H9 (cell line): ENCODE measurements around the gene SF3B1. TPM values are rescaled to one million over a fixed set of nuclear protein-coding genes. Genes with fewer than 3 reads are reported as not detected.

Source experiments
- DNase-seq: peaks from one replicate; pipeline ENCODE4 v3.0.0-alpha.2; 2017
- H2AFZ ChIP-seq: one replicate; pipeline ENCODE4 v1.6.1; 2013; ENCODE audit warnings: mild to moderate bottlenecking, low read length, control low read depth, moderate library complexity
- H2AK5ac ChIP-seq: 2 replicates; pipeline ENCODE4 v1.6.1; 2013; ENCODE audit warnings: low read length, control low read depth, mixed read lengths; ENCODE audit not compliant: insufficient read length
- H2BK120ac ChIP-seq: one replicate; pipeline ENCODE4 v1.6.1; 2013; ENCODE audit warnings: low read depth, mild to moderate bottlenecking, low read length, control low read depth, inconsistent platforms; ENCODE audit not compliant: poor library complexity, severe bottlenecking
- H2BK12ac ChIP-seq: 2 replicates; pipeline ENCODE4 v1.6.1; 2013; ENCODE audit warnings: low read length, control low read depth, mixed read lengths, low read depth; ENCODE audit not compliant: insufficient read length
- H2BK15ac ChIP-seq: 2 replicates; pipeline ENCODE4 v1.6.1; 2013; ENCODE audit warnings: low read depth, low read length, control low read depth
- H2BK20ac ChIP-seq: one replicate; pipeline ENCODE4 v1.6.1; 2013; ENCODE audit warnings: low read depth, mild to moderate bottlenecking, low read length, control low read depth, inconsistent platforms; ENCODE audit not compliant: poor library complexity, severe bottlenecking
- H2BK5ac ChIP-seq: 2 replicates; pipeline ENCODE4 v1.6.1; 2013; ENCODE audit warnings: low read length, control low read depth, mixed read lengths; ENCODE audit not compliant: insufficient read length
- H3K14ac ChIP-seq: 2 replicates; pipeline ENCODE4 v1.6.1; 2013; ENCODE audit warnings: low read length, control low read depth; ENCODE audit not compliant: insufficient read depth
- H3K18ac ChIP-seq: 2 replicates; pipeline ENCODE4 v1.6.1; 2013; ENCODE audit warnings: low read depth, mild to moderate bottlenecking, mixed read lengths, low read length, control low read depth; ENCODE audit not compliant: insufficient read length
- H3K23ac ChIP-seq: 2 replicates; pipeline ENCODE4 v1.6.1; 2013; ENCODE audit warnings: low read length, control low read depth, mixed read lengths, low read depth; ENCODE audit not compliant: insufficient read length
- H3K23me2 ChIP-seq: 2 replicates; pipeline ENCODE4 v1.6.1; 2013; ENCODE audit warnings: low read depth, mild to moderate bottlenecking, mixed read lengths, low read length, control low read depth; ENCODE audit not compliant: insufficient read length, poor library complexity, severe bottlenecking
- H3K27ac ChIP-seq: 2 replicates; pipeline ENCODE4 v1.5.1; 2013; ENCODE audit warnings: low read length, control low read depth, mixed read lengths, low read depth; ENCODE audit not compliant: insufficient read length
- H3K27me3 ChIP-seq: 2 replicates; pipeline ENCODE4 v1.6.1; 2013; ENCODE audit warnings: low read length, control low read depth, inconsistent platforms; ENCODE audit not compliant: insufficient read depth
- H3K4ac ChIP-seq: 2 replicates; pipeline ENCODE4 v1.6.1; 2013; ENCODE audit warnings: low read depth, mild to moderate bottlenecking, control low read depth, inconsistent platforms, low read length, moderate library complexity
- H3K4me1 ChIP-seq: 2 replicates; pipeline ENCODE4 v1.6.1; 2013; ENCODE audit warnings: low read length, control low read depth, inconsistent platforms; ENCODE audit not compliant: insufficient read depth
- H3K4me2 ChIP-seq: 2 replicates; pipeline ENCODE4 v1.6.1; 2013; ENCODE audit warnings: low read length, control low read depth, mixed read lengths; ENCODE audit not compliant: insufficient read length, insufficient read depth
- H3K56ac ChIP-seq: 2 replicates; pipeline ENCODE4 v1.6.1; 2013; ENCODE audit warnings: low read depth, mild to moderate bottlenecking, mixed read lengths, low read length, control low read depth; ENCODE audit not compliant: insufficient read length
- H3K79me1 ChIP-seq: 2 replicates; pipeline ENCODE4 v1.6.1; 2013; ENCODE audit warnings: low read depth, mild to moderate bottlenecking, moderate library complexity, low read length, control low read depth, inconsistent platforms; ENCODE audit not compliant: insufficient read depth, poor library complexity, severe bottlenecking
- H3K79me2 ChIP-seq: 2 replicates; pipeline ENCODE4 v1.6.1; 2013; ENCODE audit warnings: low read length, control low read depth, inconsistent platforms; ENCODE audit not compliant: insufficient read depth
- H3K9ac ChIP-seq: 2 replicates; pipeline ENCODE4 v1.6.1; 2013; ENCODE audit warnings: low read length, control low read depth, mixed read lengths; ENCODE audit not compliant: insufficient read length; ENCODE audit errors: extremely low read depth
- H3K9me3 ChIP-seq: one replicate; pipeline ENCODE4 v1.6.1; 2013; ENCODE audit warnings: low read depth, low read length, inconsistent platforms; ENCODE audit not compliant: control insufficient read depth
- H3T11ph ChIP-seq: one replicate; pipeline ENCODE4 v1.6.1; 2013; ENCODE audit warnings: mild to moderate bottlenecking, low read length, control low read depth, inconsistent platforms
- H4K20me1 ChIP-seq: one replicate; pipeline ENCODE4 v1.6.1; 2013; ENCODE audit not compliant: control insufficient read depth, insufficient read length, insufficient read depth
- H4K5ac ChIP-seq: 2 replicates; pipeline ENCODE4 v1.6.1; 2013; ENCODE audit warnings: low read depth, mild to moderate bottlenecking, mixed read lengths, low read length, control low read depth; ENCODE audit not compliant: insufficient read length
- H4K8ac ChIP-seq: replicated peaks from 2 replicates; pipeline ENCODE4 v1.6.1; 2013; ENCODE audit warnings: low read length, control low read depth, mixed read lengths, low read depth; ENCODE audit not compliant: insufficient read length
- H4K91ac ChIP-seq: 2 replicates; pipeline ENCODE4 v1.6.1; 2013; ENCODE audit warnings: low read depth, mild to moderate bottlenecking, moderate library complexity, mixed read lengths, low read length, control low read depth; ENCODE audit not compliant: insufficient read length
- H3K27ac Mint-ChIP-seq, 3 experiments: 2 replicates in 2 of 3; 3 replicates in 1 of 3; pipeline ENCODE4 v1.8.0; 2020 to 2021; ENCODE audit warnings: mixed read lengths in 3 of 3, mild to moderate bottlenecking in 1 of 3, moderate library complexity in 1 of 3
- H3K27me3 Mint-ChIP-seq: 2 replicates; pipeline ENCODE4 v1.8.0; 2021; ENCODE audit warnings: low read depth, mild to moderate bottlenecking, moderate library complexity, mixed read lengths
- H3K36me3 Mint-ChIP-seq, 3 experiments: 2 replicates in 2 of 3; 3 replicates in 1 of 3; pipeline ENCODE4 v1.8.0; 2020 to 2021; ENCODE audit warnings: low read depth in 3 of 3, mixed read lengths in 3 of 3; ENCODE audit not compliant: insufficient read depth in 1 of 3
- H3K4me1 Mint-ChIP-seq, 2 experiments: 2 replicates each; pipeline ENCODE4 v1.8.0; 2020; ENCODE audit warnings: mixed read lengths in 2 of 2
- H3K4me3 Mint-ChIP-seq, 2 experiments: 2 replicates in 1 of 2; 3 replicates in 1 of 2; pipeline ENCODE4 v1.8.0; 2020 to 2021; ENCODE audit warnings: mild to moderate bottlenecking in 2 of 2, mixed read lengths in 2 of 2, moderate library complexity in 1 of 2
- H3K9me3 Mint-ChIP-seq, 2 experiments: 2 replicates in 1 of 2; 3 replicates in 1 of 2; pipeline ENCODE4 v1.8.0; 2020; ENCODE audit warnings: mild to moderate bottlenecking in 2 of 2, mixed read lengths in 2 of 2, moderate library complexity in 1 of 2
- WGBS: extraction: QIAGEN DNeasy Blood & Tissue Kit; methylation state at CpG from one replicate; pipeline ENCODE4 v1.1.7; 2013; ENCODE audit warnings: missing lambda C conversion rate, low lambda C conversion rate, mixed read lengths; ENCODE audit not compliant: insufficient read length; ENCODE audit errors: extremely low coverage; 5-methylcytosine and 5-hydroxymethylcytosine counted together
- total RNA-seq: library from RNA; stranded (reverse); gene quantifications from 2 replicates; pipeline ENCODE4 v1.2.1, GENCODE V29; 2021
- TF ChIP-seq, protein P1 (sequence below): fragments of 200-600 bp; sonication (generic); conservative IDR thresholded peaks from 3 replicates; pipeline ENCODE4 v1.8.0; 2021; ENCODE audit warnings: antibody characterized with exemption, mild to moderate bottlenecking

SF3B1 gene
- total RNA-seq, 1 experiment from 2014 or later: 278 TPM

DNA sequence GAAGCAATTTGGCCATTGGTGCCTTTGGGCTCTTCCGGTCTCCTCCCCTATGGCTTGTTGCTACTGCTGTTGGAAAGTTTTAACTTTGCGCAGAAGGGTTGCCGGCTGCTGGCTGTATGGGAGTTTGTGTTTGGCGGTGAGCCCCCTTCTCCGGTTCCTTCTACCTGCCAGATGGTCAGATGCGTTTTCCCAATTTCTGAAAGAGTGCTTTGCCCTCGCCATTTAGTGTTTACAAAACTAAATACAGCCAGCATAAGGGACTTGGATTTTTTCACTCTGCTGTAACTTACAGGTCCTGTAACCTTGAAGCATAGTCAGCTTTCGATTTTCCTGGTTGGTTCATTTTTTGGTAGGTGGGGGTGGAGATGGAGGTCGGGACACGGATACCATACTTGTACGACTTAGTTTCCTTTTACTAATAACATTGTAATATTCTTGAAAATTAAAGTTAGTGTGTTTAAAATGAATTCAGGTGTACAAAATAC is 19.1 kb upstream of the SF3B1 start:
- Histone ChIP-seq H3K79me2 (peaks cover 20% of the 10 kb centered on the region; the same call in 1 of the 2 replicates), H3K4me1 (no peaks in the 10 kb centered on the region), H4K5ac (no peak overlapping the region), H3K27ac (peak overlapping the region; percentile 85), H2BK20ac (no peak overlapping the region), H4K20me1 (no peaks in the 10 kb centered on the region), H4K91ac (no peak overlapping the region), H3K4ac (no peak overlapping the region), H3K4me2 (peak overlapping the region; percentile 79), H3K14ac (peak overlapping the region; percentile 77), H3K56ac (no peak overlapping the region), H3K9me3 (no peaks in the 10 kb centered on the region), H3K27me3 (no peaks in the 10 kb centered on the region), H2BK120ac (no peak overlapping the region), H2BK5ac (peak overlapping the region; percentile 23), H3K23me2 (no peaks in the 10 kb centered on the region), H4K8ac (no peak overlapping the region), H2AFZ (no peak overlapping the region), H2BK12ac (no peak overlapping the region), H3K23ac (no peak overlapping the region), H3K79me1 (peaks cover under 1% of the 10 kb centered on the region), H2BK15ac (no peak overlapping the region), H3K9ac (peak overlapping the region; percentile 87), H3K18ac (peak overlapping the region; percentile 81), H3T11ph (no peak overlapping the region), H2AK5ac (no peak overlapping the region)
- peak overlapping the region; percentile 99 to 100 (median 99) for H3K27ac Mint-ChIP-seq
- TF ChIP-seq, protein P1, sequence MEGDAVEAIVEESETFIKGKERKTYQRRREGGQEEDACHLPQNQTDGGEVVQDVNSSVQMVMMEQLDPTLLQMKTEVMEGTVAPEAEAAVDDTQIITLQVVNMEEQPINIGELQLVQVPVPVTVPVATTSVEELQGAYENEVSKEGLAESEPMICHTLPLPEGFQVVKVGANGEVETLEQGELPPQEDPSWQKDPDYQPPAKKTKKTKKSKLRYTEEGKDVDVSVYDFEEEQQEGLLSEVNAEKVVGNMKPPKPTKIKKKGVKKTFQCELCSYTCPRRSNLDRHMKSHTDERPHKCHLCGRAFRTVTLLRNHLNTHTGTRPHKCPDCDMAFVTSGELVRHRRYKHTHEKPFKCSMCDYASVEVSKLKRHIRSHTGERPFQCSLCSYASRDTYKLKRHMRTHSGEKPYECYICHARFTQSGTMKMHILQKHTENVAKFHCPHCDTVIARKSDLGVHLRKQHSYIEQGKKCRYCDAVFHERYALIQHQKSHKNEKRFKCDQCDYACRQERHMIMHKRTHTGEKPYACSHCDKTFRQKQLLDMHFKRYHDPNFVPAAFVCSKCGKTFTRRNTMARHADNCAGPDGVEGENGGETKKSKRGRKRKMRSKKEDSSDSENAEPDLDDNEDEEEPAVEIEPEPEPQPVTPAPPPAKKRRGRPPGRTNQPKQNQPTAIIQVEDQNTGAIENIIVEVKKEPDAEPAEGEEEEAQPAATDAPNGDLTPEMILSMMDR: no peak
- H3K27me3 Mint-ChIP-seq: no peaks in the 10 kb centered on the region
- peaks cover 12 to 16% of the 10 kb centered on the region in 2 experiments for H3K4me1 Mint-ChIP-seq
- peak overlapping the region; percentile 96 to 100 for H3K4me3 Mint-ChIP-seq
- peaks cover 0 to 2% (median 0%) of the 10 kb centered on the region in 3 experiments; a peak in 2 of 7 replicates for H3K36me3 Mint-ChIP-seq
- WGBS: no CpG with 5 or more reads among the region's 11 CpGs
- DNase-seq: peak; percentile 74
- peaks cover 0 to 3% of the 10 kb centered on the region in 2 experiments; a peak in 2 of 5 replicates for H3K9me3 Mint-ChIP-seq
